Epithelial cell of proximal tubule (primary cell): ENCODE data around the gene SLC16A13. TPM values are rescaled to one million over a fixed set of nuclear protein-coding genes. Genes with fewer than 3 reads are reported as not detected.
"Not testable (repeated sequence)": the region's sequence is repeated elsewhere in the genome, so short reads cannot be mapped to it uniquely, and the experiment has no call there.

ENCODE experiments used
- DNase-seq: peaks from one replicate; pipeline ENCODE4 v3.0.0-alpha.2; 2011; ENCODE audit warnings: low read depth
- H3K4me3 ChIP-seq: 2 replicates; pipeline ENCODE4 v1.5.1; 2011; ENCODE audit warnings: low read depth, mild to moderate bottlenecking, low read length
- total RNA-seq: library from RNA; depleted of rRNA; stranded (reverse); fragments of >200 nt; gene quantifications from 2 replicates; pipeline ENCODE4 v1.2.3, GENCODE V29; 2015
- TF ChIP-seq, protein P1 (sequence below): conservative IDR thresholded peaks from 2 replicates; pipeline ENCODE4 v1.5.1; 2012; ENCODE audit warnings: low read depth, mild to moderate bottlenecking, low read length

The SLC16A13 gene
- total RNA-seq, 1 donor from 2014 or later, result 3.1 TPM

DNA sequence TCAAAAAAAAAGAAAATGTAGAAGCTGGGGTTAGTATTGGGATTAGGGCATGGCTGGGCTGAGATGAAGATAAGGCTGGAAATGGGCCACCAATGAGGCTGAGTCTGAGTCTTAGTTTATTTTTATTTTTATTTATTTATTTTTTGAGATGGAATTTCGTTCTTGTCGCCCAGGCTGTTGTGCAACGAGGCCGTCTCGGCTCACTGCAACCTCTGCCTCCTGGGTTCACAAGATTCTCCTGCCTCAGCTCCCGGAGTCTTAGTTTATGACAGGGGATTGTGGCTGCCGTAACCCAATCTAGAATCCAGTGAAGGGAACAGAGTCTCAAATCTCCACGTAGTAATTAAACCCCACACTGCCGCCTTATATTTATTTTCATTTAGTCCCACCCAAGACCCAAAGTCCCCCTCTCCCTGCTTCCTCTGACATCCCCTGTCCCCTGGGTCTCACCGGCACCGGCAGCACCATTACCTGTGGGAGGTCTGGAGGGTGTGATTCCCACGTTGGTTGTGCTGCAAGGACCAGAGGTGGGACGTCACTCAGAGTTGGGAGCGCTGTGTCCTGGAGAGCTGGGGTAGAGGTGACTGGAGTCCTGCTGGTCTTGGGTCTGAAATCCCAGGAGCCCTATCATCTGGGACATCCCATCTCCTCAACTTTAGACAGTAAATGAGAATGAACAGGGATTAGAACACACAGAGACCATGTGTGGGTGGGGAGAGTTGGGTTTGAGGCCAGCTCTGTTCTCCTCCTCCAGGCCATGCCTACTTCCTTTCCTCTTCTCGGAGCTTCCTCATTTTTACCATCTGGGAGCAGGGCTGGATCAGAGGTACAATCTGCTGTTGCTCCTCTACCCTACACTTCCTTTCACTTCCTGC is 44.0 kb downstream of the SLC16A13 start, which contains the start of gene CLEC10A:
Gene CLEC10A (minus strand): TSS at position 671 of the 875 bp plus-strand sequence. CDS start 1,439 bp downstream, outside the sequence.
- TF ChIP-seq, protein P1, sequence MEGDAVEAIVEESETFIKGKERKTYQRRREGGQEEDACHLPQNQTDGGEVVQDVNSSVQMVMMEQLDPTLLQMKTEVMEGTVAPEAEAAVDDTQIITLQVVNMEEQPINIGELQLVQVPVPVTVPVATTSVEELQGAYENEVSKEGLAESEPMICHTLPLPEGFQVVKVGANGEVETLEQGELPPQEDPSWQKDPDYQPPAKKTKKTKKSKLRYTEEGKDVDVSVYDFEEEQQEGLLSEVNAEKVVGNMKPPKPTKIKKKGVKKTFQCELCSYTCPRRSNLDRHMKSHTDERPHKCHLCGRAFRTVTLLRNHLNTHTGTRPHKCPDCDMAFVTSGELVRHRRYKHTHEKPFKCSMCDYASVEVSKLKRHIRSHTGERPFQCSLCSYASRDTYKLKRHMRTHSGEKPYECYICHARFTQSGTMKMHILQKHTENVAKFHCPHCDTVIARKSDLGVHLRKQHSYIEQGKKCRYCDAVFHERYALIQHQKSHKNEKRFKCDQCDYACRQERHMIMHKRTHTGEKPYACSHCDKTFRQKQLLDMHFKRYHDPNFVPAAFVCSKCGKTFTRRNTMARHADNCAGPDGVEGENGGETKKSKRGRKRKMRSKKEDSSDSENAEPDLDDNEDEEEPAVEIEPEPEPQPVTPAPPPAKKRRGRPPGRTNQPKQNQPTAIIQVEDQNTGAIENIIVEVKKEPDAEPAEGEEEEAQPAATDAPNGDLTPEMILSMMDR, result no peak
- DNase-seq, result no peak
- H3K4me3 ChIP-seq, result no peak within 1 kb of the TSS

DNA sequence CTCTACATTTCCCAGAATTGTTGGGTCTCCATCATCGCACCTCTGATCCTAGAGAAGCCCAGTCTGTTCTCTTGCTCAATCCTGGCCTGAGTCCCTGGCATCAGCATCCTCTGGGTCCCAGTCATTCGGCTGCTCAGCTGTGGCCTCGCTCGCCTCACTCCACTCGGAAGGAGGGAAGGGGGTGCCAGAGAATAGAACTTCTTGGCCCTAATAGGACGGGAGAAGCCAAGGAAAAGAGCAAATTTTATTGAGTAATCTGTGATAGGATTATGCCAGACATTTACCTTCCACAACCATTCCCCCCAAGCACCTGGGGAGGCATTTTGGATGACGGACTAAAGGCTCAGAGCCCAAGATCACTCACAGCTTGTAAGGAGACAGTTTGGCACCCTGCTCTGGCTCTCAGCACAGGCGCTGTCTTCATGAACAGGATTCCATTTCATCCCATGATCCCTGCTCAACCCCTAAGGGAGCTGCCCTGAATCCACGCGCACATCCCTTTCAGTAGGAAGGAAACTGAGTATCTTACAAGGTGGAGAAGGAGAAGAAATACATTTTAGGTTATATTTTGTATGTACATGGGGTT is 44.7 kb downstream of the SLC16A13 start:
- no peak overlapping the region for H3K4me3 ChIP-seq
- DNase-seq, result no peak
- TF ChIP-seq, protein P1, result no peak

DNA sequence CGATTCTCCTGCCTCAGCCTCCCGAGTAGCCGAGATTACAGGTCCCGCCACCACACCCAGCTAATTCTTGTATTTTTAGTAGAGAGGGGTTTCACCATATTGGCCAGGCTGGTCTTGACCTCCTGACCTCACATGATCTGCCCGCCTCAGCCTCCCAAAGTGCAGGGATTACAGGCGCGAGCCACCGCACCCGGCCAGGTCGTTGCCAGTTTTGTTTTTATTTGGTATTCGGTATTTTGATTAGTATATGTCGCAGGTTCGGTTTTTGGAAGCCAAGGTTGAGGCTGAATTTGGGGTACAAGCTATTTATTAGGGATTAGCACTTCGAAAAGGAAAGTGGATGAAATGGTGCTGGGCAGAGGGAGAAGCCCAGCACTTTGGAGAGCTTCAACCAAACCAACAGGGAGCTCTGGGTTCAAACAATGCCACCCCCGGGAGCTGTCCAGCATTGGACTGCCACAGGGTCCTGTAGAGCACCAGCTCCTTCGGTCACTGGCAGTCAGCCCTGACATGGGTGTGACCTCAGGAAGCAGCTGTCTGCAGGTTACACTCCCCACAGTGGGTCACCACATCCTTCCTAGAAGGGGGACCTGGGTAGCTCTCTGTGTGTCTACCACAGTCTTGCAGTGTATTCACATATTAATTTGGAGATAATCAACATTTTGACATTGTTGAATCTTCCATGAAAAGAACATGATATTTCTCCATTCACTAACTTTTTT is 45.7 kb downstream of the SLC16A13 start:
- DNase-seq, result no peak
- H3K4me3 ChIP-seq, result no peak overlapping the region
- TF ChIP-seq, protein P1, result no peak

DNA sequence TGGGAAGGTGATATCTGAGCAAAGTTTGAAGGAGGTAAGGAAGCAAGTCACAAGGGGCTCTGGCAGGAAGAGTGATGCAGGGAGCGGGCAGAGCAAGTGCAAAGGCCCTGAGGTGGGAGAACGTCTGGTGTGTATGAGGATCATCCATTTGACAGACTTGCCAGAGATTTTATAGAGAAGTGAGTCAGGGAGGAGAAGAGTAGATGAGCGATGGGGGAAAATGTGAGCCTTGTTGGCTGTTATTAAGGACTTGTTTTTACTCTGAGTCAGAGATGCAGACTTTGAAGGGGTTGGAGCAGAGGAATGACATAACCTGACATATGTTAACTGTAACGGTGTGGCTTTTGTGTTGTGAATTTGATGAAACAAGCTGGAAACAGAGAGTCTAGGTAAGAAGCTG is 47.8 kb downstream of the SLC16A13 start:
- DNase-seq, result no peak
- TF ChIP-seq, protein P1, result no peak
- H3K4me3 ChIP-seq, result no peak overlapping the region

DNA sequence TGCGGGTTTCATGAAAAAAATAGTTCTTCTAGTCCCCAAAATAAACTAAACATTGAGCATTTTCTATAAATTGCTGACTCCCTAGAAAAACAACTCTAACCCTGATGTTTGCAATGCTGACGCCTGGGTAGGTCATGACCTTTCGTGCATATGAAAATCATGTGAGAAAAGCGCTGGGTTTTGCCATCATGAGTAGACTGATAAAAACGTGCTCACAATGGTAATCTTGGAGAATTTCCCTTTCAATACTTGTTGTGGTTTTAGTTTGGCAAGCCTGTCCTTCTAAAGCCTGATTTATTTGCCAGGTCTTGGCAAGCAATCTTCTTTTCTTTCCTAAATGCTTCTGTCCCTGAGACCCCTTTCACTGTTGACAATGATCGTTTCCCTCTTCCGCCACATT is 48.3 kb downstream of the SLC16A13 start:
- TF ChIP-seq, protein P1, result no peak

DNA sequence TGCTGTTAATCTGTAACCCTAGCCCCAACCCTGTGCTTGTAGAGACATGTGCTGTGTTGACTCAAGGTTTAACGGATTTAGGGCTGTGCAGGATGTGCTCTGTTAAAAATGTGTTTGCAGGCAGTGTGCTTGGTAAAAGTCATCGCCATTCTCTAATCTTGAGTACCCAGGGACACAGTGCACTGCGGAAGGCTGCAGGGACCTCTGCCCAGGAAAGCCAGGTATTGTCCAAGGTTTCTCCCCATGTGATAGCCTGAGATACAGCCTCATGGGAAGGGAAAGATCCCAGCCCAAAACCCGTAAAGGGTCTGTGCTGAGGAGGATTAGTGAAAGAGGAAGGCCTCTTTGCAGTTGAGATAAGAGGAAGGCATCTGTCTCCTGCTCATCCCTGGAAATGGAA is 52.6 kb downstream of the SLC16A13 start:
- not testable (repeated sequence) for DNase-seq, H3K4me3 ChIP-seq

More for the DNA sequence above, 48.3 kb downstream of the SLC16A13 start:
- no peak for DNase-seq
- no peak overlapping the region for H3K4me3 ChIP-seq

DNA sequence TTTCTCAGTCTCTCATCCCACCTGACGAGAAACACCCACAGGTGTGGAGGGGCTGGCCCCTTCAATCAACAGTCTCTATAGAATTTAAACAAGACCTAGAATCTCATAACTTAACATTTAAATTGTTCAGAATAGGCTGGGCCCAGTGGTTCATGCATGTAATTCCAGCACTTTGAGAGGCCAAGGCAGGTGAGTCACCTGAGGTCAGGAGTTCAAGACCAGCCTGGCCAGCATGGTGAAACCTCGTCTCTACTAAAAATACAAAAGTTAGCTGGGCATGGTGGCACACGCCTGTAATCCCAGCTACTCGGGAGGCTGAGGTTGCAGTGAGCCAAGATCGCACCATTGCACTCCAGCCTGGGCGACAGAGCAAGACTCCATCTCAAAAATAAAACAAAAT is 53.8 kb downstream of the SLC16A13 start:
- DNase-seq, H3K4me3 ChIP-seq: not testable (repeated sequence)

Other genes with a start within 250 kb of the SLC16A13 start
- not detected in 2 replicates for gene TEKT1, start 204.3 kb upstream of the SLC16A13 start, total RNA-seq
- 0.98 and 1.0 TPM in 2 replicates for gene ALOX12, start 40.0 kb upstream of the SLC16A13 start, total RNA-seq
- 180 and 275 TPM in 2 replicates for gene RNASEK, start 23.4 kb upstream of the SLC16A13 start, total RNA-seq
- under 0.01 TPM in 1 of 2 replicates, not detected in the other for gene BCL6B, start 13.0 kb upstream of the SLC16A13 start, total RNA-seq
- not detected in 2 replicates for gene SLC16A11, start 8.1 kb downstream of the SLC16A13 start, total RNA-seq
- gene CLEC10A, start 44.2 kb downstream of the SLC16A13 start, total RNA-seq, result not detected in 2 replicates
- gene ASGR2, start 78.8 kb downstream of the SLC16A13 start, total RNA-seq, result not detected in 2 replicates
- gene ASGR1, start 143.4 kb downstream of the SLC16A13 start, total RNA-seq, result 0.72 and 5.1 TPM in 2 replicates
- 2.6 and 7.8 TPM in 2 replicates for gene DLG4, start 183.8 kb downstream of the SLC16A13 start, total RNA-seq
- 320 and 573 TPM in 2 replicates for gene ACADVL, start 183.9 kb downstream of the SLC16A13 start, total RNA-seq
- gene DVL2, start 198.5 kb downstream of the SLC16A13 start, total RNA-seq, result 46.5 and 68.0 TPM in 2 replicates
- 27.1 and 42.8 TPM in 2 replicates for gene PHF23, start 203.4 kb downstream of the SLC16A13 start, total RNA-seq
- 298 and 570 TPM in 2 replicates for gene GABARAP, start 206.4 kb downstream of the SLC16A13 start, total RNA-seq
- 36.4 and 58.5 TPM in 2 replicates for gene CTDNEP1, start 215.7 kb downstream of the SLC16A13 start, total RNA-seq
- gene ELP5, start 216.2 kb downstream of the SLC16A13 start, total RNA-seq, result 37.0 and 54.8 TPM in 2 replicates
- 105 and 200 TPM in 2 replicates for gene CLDN7, start 226.5 kb downstream of the SLC16A13 start, total RNA-seq
- 0.23 and 0.36 TPM in 2 replicates for gene SLC2A4, start 245.7 kb downstream of the SLC16A13 start, total RNA-seq